ENCODE measurements around the gene SYNE1.
"Not testable (repeated sequence)": the region's sequence is repeated elsewhere in the genome, so short reads cannot be mapped to it uniquely, and the experiment has no call there.

SYNE1 gene

DNA sequence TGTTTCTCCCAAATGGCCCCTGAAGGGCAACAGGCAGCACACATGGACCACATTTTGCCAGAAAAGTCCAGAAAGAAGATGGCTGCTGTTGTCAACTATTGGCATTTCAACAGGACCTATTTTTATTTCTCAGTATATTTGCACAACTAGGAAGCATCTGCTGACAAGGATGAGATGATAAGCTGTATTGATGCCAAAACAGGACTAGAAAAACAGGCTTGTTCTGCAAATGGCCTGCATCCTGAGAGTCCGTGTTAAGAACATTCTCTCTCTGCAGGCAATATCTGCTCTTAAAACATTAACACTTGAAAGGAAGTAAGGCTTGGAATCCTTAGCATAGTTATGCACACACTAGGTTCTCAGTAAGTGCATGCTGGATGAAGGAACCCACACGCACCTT lies 546.0 kb downstream of the SYNE1 start:
- no peak for DNase-seq

DNA sequence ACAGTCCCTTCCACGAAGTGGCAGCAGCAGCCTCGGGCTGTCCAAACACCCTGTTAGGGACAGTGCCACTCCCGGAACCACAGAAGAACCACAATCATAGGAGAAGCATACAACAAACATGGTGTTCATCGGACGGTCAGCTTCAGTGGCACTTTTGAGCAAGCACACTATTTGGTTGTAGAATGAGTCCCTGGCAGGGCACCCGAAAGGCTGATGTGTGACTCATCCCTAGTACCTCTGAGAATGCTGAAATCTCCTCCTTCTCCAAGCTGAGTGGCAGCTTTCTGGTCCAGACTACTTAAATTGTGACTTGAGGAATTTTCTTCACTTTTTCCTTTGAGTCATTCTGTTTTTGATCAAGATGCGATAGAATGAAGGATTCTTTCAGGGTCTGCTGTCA lies 547.2 kb downstream of the SYNE1 start:
- no peak for DNase-seq

DNA sequence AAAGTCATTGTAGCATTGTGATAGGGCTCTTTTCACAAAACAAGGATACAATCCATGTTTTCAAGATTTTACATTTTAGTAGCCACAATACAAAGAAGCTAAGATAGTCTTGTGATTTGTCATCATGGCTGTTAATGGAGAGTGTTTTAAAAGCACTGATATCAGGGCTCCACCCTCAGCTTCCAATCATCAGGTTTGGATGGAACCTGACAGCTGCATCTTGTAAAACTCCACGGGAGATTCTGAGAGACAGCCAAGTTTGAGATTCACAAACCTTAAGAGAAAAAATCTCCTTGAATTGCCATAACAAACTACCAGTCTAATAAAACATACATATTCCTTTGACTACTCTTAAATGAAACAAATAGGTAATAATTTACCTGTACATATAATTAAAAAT lies 549.5 kb downstream of the SYNE1 start:
- no peak for DNase-seq

DNA sequence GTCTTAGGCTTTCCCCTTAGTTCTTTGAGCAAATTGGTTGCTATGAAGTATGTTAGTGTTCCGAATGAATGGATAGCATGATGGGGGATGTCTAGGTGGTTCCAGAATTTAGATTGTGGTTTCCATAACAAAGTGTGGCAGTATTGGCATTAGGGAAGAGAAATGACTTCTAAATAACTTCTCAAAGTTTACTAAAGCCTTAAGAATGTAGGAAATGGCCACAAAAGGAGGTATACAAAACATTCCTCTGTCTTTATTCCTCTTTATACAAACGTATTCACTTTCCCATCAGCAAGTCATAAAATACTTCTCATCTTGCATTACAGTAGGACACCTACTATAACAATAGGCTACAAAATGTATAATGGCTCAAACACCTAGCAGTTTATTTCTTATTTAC lies 550.1 kb downstream of the SYNE1 start:
- DNase-seq: no peak

DNA sequence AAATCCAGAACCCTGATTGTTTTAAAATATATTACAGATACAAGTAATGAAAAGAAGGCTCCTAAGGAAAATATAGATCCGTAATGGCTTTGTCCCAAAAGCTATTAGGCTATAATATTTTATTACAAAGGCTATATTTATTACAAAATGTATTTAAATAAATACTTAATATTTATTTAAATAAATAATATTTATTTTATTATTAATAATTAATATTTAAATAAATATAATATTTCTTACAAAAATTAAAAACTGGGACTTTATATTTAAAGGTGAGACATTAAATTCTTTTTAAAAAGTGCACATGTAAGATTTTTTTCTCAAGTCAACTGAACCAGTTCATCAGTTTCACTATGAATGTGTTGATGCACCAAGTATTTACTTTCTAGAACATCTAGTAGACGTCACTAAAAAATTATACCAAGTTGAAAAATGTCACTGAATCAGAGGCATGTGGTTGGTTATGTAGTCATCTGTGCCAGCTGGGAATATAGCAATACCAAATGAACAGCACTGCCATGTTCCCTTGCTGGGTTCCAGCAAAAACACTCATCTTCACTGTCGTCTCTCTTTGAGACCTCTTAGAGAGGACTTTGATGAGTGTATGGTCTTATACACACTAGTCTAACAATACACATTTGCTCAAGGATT lies 550.8 kb downstream of the SYNE1 start:
- DNase-seq: no peak

DNA sequence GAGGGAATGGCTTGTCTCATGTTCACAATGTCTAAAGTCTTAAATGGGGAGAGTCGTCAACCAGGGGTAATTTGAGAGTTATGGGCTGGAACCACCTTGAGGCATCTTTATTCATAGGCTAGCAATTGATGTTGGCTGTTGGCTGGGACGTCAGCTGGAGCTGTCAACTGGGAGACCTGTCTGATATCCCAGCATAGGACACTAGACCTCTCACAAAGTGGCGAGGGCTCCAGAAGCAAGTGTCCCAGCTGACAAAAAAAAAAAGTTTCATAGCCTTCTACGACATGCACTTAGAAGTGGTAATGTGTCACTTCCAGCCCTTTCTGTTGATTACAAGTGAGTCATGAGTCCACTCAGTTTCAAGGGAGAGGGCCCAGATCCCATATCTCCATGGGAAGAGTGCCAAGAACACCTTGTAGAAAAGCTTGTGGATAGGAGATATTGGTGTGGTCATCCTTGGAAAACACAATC lies 551.7 kb downstream of the SYNE1 start:
- DNase-seq: no peak

DNA sequence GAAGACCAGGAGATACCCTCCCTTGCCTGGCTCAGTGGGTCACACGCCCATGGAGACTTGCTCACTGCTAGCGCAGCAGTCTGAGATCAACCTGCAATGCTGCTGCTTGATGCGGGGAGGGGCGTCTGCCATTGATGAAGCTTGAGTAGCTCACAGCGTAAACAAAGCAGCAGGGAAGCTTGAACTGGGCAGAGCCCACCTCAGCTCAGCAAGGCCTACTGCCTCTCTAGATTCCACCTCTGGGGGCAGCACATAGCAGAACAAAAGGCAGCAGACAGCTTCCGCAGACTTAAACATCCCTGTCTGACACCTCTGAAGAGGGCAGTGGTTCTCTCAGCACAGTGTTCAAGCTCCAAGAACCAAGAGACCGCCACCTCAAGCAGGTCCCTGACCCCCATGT lies 558.4 kb downstream of the SYNE1 start:
- no peak for DNase-seq

DNA sequence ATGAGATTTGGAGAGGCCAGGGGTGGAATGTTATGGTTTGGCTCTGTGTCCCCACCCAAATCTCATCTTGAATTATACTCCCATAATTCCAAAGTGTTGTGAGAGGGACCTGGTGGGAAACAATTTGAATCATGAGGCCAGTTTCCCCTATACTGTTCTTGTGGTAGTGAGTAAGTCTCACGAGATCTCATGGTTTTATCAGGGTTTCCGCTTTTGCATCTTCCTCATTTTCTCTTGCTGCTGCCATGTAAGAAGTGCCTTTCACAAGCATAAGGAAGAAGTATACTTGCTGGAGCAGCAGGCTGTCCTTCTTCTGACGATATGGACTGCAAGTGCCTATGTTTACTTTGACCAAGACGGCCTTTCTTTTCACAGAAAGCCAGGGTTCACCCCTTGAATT lies 559.2 kb downstream of the SYNE1 start:
- no peak for DNase-seq

DNA sequence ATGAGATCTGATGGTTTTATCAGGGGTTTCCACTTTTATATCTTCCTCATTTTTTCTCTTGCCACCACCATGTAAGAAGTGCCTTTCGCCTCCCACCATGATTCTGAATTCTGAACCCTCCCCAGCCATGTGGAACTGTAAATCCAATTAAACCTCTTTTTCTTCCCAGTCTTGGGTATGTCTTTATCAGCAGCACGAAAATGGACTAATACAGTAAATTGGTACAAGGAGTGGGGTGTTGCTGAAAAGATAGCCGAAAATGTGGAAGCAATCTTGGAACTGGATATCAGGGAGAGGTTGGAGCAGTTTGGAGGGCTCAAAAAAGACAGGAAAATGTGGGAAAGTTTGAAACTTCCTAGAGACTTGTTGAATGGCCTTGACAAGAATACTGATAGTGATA lies 560.9 kb downstream of the SYNE1 start:
- not testable (repeated sequence) for DNase-seq

DNA sequence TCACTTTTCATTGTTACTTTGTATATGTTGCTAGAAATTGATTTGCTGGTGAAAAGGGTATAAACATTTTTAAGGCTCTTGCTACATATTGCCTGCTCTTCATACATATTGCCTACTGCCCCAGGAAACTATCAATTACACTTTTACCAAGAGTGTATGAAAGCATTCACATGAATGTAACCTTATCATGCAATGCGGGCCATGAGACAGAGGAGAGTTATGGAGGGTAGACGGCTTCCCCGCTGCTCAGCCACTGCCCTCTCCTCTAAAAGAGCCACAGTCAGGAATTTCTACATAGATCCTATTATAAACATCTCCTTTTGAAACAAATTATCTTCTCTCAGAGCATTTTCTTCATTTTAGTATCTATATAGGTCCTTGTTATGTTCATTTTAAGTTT lies 565.3 kb downstream of the SYNE1 start:
- no peak for DNase-seq

Measured in activated T-cell treated with anti-CD3 and anti-CD28 coated beads, Interleukin-2, amount 50 U/mL, for 48 hours (primary cell).